Measurements from ENCODE around the gene CCN2.
"Not testable (repeated sequence)": the region's sequence is repeated elsewhere in the genome, so short reads cannot be mapped to it uniquely, and the experiment has no call there.

The CCN2 gene

DNA sequence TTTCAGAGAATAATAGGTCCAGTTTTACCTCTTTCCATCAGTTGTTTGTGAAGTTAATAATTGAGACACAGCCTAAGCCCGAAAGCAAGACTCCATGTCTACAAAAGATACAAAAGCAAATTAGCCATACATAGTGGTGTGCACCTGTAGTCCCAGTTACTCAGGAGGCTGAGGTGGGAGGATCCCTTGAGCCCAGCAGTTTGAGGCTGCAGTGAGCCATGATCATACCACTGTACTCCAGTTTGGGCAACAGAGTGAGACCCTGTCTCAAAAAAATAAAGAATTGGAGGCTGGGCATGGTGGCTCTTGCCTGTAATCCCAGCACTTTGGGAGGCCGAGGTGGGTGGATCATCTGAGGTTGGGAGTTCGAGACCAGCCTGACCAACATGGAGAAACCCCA lies 42.4 kb downstream of the CCN2 start:
- not testable (repeated sequence) for DNase-seq

GRCh38 chr6:131903734-131904133 lies 47.4 kb downstream of the CCN2 start:
- not testable (repeated sequence) for DNase-seq

DNA sequence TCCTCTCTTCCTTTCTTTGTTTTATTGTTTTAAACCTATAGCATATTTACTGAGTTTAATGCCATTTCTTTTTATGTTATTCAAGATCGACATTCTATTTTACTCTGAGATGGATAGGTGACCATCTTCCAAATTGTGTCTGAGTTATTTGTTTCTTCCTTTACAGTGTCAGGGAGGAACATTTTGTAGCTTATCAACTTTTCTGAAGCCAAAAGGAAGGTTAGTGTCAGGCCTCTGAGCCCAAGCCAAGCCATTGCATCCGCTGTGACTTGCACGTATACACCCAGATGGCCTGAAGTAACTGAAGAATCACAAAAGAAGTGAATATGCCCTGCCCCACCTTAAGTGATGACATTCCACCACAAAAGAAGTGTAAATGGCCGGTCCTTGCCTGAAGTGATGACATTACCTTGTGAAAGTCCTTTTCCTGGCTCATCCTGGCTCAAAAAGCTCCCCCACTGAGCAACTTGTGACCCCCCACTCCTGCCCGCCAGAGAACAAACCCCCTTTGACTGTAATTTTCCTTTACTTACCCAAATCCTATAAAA lies 49.8 kb downstream of the CCN2 start:
- not testable (repeated sequence) for DNase-seq

DNA sequence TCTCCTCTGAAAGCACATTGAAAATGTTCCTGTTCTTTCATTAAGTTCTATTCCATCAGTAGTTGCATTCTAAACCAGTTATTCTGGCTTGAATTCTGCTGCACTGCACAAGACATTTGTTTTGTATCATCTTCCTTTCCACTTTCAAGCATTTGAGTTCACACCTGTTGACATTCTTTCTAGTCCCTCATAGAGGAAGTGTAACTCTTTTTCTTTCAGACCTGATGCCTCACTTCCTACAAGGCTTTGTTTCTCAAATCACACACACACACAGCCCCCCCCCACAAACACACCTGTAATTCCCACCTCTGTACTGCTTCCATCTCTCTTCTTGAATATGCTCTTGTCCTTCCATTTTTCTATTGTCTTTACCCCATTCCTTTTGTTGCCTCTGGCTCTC lies 50.9 kb downstream of the CCN2 start:
- DNase-seq: no peak

DNA sequence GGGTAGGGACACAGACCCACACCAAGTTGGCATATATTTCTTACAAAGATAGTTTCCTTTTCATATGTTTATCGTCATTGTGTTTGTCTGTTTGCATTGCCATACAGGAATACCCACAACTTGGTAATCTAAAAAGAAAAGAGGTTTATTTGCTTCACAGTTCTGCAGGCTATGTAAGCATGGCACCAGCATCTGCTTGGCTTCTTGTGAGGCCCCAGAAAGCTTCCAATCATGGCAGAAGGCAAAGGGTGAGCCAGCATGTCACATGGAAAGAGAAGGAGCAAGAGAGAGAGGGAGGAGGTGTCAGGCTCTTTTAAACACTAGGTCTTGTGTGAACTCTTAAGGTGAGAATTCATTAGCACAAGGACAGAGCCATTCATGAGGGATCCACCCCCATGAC lies 52.5 kb downstream of the CCN2 start:
- no peak for DNase-seq
